ENCODE measurements around the gene PIK3CB.
"Not testable (repeated sequence)": the region's sequence is repeated elsewhere in the genome, so short reads cannot be mapped to it uniquely, and the experiment has no call there.

PIK3CB gene

DNA sequence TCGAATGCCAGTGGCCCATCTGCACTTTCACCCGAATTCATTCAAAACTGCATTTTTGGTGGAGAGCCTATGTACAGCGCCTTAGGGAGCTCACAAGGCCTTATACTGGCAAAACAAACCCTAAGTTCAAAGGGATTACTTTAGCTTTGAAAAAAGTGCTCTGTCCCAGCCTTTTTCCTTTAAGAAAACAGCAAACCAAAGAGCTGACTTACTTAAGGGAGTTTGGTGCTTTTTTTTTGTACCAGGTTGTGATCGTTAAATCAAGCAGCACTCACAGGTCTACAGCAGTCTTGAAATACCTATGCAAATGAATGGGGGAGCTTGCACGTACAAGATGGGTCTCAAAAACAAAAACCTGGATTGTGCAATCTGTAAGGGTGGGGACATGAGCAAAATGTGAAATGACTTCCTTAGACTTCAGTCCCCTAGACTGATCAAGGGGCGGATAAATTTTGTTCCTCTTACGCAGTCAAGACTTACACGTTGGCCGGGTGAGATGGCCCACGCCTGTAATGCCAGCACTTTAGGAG, 11.6 kb upstream of the PIK3CB start:
- DNase-seq: no peak

GRCh38 chr3:138845771-138846173, 11.0 kb upstream of the PIK3CB start:
- DNase-seq: no peak

DNA sequence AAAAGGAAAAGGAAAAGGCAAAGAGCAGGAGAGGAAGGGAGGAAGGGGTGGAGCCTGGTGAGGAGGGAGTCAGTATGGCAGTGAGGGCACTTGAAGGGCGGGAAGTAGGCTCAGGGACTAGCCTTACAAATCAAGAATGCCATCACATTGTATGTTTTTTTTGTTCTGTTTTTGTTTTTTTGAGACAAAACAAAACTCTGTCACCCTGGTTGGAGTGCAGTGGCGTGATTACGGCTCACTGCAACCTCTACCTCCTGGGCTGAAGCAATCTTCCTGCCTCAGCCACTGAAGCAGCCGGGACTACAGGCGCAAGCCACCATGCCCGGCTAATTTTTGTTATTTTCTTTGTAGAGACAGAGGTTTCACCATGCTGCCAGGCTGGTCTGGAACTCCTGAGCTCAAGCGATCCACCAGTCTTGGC, 10.5 kb upstream of the PIK3CB start:
- DNase-seq: no peak

GRCh38 chr3:138842483-138843188, 7.9 kb upstream of the PIK3CB start:
- DNase-seq: no peak

DNA sequence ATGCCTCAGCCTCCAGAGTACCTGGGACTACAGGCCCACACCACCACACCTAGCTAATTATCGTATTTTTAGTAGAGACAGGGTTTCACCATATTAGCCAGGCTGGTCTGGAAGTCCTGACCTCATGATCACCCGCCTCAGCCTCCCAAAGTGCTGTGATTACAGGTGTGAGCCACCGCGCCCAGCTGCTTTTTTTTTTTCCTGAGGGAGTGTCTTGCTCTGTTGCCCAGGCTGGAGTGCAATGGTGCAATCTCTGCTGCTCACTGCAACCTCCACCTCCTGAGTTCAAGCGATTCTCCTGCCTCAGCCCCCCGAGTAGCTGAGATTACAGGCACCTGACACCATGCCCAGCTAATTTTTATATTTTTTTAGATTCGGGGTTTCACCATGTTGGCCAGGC, 3.7 kb upstream of the PIK3CB start:
- not testable (repeated sequence) for DNase-seq

GRCh38 chr3:138835846-138836245, 1.1 kb upstream of the PIK3CB start:
- not testable (repeated sequence) for DNase-seq

- no peak for DNase-seq
These were observed 649 bp upstream of the PIK3CB start for GRCh38 chr3:138835397-138835757.

GRCh38 chr3:138833899-138834595, 681 bp downstream of the PIK3CB start:
- peak; percentile 71 for DNase-seq

DNA sequence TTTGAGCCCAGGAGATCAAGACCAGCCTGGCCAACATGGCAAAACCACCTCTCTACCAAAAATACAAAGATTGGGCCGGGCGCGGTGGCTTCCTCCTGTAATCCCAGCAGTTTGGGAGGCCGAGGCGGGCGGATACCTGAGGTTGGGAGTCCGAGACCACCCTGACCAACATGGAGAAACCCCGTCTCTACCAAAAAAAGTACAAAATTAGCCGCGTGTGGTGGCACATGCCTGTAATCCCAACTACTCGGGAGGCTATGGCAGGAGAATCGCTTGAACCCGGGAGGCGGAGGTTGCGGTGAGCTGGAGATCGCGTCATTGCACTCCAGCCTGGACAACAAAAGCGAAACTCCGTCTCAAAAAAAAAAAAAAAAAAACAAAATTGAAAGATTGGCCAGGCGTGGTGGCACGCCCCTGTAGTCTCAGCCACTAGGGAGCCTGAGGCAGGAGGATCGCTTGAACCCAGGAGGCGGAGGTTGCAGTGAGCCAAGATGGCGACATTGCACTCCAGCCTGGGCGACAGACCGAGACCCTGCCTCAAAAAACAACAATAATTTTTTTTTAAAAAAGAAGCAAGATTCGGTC, 2.2 kb downstream of the PIK3CB start:
- DNase-seq: not testable (repeated sequence)

GRCh38 chr3:138829886-138830510, 4.7 kb downstream of the PIK3CB start:
- DNase-seq: no peak

DNA sequence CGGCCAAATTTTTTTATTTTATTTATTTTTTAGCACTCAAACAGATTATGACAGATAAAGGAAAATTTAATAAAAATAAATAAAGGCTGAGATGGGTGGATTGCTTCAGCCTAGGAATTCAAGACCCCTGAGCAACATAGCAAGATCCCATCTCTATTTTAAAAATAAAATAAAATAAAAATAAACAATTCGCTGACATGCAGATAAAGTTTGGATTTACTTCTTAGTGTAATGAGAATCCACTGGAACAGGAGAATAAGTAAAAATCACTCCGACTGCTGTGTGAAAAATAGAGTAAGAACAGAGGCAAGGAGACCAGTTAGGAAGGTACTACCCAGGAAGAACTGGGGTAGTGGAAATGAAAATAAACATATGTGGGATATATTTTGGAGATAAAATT, 5.6 kb downstream of the PIK3CB start:
- no peak for DNase-seq

DNA sequence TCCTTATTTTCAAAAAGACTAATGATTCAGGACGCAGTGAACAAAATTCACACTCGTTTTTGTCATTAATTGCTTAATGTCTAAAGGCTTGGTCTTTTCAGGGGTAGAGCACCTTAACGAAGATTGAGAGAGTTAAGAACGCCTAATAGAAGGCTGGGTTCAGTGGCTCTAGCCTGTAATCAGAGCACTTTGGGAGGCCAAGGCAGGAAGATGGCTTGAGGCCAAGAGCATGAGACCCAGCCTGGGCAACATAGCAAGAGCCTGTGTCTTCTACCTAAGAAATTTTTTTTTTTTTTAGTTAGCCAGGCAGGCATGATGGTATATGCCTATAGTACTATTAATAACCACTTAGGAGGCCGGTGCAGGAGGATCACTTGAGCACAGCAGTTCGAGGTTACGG, 7.5 kb downstream of the PIK3CB start:
- DNase-seq: no peak

DNA sequence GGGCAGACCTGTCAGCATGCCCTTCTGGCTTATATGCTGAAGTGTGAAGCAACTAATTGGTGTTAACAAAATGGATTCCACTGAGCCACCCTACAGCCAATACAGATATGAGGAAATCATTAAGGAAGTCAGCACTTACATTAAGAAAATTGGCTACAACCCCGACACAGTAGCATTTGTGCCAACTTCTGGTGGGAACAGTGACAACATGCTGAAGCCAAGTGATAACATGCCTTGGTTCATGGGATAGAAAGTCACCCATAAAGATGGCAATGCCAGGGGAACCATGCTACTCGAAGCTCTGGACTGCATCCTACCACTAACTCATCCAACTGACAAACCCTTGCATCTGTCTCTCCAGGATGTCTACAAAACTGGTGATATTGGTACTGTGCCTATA, 9.4 kb downstream of the PIK3CB start:
- DNase-seq: no peak

GRCh38 chr3:138824114-138824506, 10.6 kb downstream of the PIK3CB start:
- no peak for DNase-seq

- not testable (repeated sequence) for DNase-seq
These were observed 14.3 kb downstream of the PIK3CB start for GRCh38 chr3:138820379-138820778.

DNA sequence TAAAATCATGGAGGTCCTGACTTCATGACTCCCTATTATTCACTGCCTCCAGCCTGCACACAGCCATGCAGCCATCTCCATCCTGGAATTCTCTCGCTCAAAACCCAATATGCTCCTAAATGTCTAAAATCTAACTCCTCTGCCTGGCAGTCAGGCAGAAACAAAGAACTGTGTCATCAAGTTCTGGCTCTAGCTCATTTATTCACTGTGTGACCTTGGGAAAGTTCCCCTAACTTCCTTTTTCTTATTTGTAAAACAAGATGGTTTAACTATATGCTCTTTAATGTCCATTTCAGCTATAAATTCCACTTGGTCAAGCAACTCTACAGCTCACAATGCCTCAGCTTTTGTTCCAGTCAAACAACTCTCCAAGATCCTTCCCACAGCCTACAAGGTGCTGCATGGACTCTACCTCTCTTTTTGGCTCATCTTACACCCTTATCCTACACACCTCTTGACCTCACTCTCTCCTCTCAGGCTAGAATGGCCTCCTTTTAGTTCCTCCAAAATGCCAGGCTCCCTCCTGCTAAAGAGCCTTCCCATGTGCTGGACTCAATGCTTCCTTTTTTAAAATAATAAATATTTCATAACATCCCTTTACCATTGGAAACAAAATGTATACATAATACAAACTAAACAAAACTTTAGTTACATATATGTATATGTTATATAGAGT, 16.4 kb downstream of the PIK3CB start:
- no peak for DNase-seq

GRCh38 chr3:138817695-138818094, 17.0 kb downstream of the PIK3CB start:
- no peak for DNase-seq

DNA sequence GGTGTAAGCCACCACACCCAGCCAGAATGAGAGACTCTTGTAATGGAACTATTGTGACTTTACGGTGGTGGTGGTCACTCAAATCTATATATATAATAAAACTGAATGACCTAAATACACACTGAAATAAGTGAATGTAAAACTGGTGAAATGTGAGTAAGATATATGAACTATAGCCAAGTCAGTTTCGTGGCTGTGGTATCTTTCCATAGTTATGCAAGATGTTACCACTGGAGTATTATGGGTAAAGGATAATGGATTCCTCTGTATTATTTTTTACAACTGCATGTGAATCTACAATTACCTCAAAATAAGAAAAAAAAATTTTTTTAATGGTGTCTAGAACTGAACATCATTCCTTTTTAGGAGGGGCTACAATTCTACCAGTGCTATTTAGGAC, 21.9 kb downstream of the PIK3CB start:
- DNase-seq: no peak

GRCh38 chr3:138809500-138810256, 25.1 kb downstream of the PIK3CB start:
- DNase-seq: no peak

- no peak for DNase-seq
These were observed 28.2 kb downstream of the PIK3CB start for GRCh38 chr3:138806376-138807080.

DNA sequence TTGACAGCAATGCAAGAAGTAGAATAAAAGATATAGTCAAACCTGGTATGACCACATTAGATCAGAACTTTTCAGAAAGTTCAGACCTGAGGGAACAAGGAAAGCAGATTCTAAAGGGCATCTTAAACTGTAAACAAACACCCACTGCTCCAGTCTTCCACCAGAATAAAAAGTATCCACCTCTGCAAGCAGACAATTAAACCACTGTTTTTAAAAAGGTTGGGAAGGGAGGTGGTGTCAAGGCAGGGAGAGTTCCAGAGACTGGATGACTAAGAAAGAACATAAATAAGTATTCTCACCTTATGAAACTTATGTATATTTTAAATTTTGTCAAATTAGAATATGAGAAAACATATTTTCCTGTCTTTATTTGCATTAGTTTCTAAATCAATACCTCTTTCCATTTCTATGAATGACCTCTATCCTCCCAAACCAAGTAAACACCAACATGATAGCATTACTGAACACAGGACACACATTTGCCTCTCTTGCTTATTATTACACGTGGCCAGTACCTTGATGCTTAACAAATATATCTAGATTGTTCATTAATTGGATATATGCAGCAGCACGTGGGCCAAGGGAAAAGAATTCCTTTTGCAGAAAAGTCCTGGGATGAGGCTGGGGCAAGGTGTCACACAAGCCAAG, 31.6 kb downstream of the PIK3CB start:
- no peak for DNase-seq

Data from left hindlimb (tissue), 1 donor.